Testis (tissue), 2 donors: ENCODE results near the gene KCNG2.

Experiments used
- POLR2A ChIP-seq: fragments of 450-650 bp; IDR thresholded peaks from one replicate; pipeline ENCODE4 v1.6.1; 2017; ENCODE audit warnings: antibody characterized with exemption, mild to moderate bottlenecking, moderate library complexity
- TF ChIP-seq, protein P1 (sequence below), 3 experiments: fragments of 450-650 bp in 2 of 3; fragments of 200-600 bp in 1 of 3; sonication (generic) in 1 of 3; IDR thresholded peaks; one replicate each; pipeline ENCODE4 v1.5.1; 2016 to 2019; ENCODE audit warnings: antibody characterized with exemption in 3 of 3, mild to moderate bottlenecking in 2 of 3, moderate library complexity in 1 of 3

DNA sequence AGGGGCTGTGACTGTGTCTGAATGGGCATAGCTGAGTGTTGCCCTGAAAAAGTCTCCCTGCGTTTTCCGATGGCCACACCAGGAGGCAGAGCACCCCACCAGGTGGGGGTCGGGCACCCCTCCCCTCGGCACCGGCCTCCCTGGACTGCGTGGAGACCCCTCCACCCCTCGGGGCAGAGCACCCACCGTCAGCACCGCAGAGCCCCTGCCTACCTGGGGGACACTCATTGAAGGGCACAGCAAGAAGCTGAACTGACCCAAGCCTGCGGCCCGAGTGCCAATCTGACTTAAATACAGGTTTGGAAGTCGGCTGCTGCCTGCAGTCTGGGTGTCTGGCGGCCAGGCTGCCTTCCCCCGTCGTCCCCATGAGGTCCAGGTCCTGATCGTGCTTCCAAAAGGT, 69.9 kb downstream of the KCNG2 start:
- TF ChIP-seq, protein P1, sequence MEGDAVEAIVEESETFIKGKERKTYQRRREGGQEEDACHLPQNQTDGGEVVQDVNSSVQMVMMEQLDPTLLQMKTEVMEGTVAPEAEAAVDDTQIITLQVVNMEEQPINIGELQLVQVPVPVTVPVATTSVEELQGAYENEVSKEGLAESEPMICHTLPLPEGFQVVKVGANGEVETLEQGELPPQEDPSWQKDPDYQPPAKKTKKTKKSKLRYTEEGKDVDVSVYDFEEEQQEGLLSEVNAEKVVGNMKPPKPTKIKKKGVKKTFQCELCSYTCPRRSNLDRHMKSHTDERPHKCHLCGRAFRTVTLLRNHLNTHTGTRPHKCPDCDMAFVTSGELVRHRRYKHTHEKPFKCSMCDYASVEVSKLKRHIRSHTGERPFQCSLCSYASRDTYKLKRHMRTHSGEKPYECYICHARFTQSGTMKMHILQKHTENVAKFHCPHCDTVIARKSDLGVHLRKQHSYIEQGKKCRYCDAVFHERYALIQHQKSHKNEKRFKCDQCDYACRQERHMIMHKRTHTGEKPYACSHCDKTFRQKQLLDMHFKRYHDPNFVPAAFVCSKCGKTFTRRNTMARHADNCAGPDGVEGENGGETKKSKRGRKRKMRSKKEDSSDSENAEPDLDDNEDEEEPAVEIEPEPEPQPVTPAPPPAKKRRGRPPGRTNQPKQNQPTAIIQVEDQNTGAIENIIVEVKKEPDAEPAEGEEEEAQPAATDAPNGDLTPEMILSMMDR (IDR thresholded peaks at IDR 0.05), result no peak
- no peak for TF ChIP-seq POLR2A
